ENCODE data around the gene GFI1. TPM values are rescaled to one million over a fixed set of nuclear protein-coding genes. Genes with fewer than 3 reads are reported as not detected.

The GFI1 gene
- total and polyA plus RNA-seq, 2 donors (not counting 3 experiments of a cell fraction or from before 2014, with no cell fraction given), result 0.11 to 0.22 TPM

DNA sequence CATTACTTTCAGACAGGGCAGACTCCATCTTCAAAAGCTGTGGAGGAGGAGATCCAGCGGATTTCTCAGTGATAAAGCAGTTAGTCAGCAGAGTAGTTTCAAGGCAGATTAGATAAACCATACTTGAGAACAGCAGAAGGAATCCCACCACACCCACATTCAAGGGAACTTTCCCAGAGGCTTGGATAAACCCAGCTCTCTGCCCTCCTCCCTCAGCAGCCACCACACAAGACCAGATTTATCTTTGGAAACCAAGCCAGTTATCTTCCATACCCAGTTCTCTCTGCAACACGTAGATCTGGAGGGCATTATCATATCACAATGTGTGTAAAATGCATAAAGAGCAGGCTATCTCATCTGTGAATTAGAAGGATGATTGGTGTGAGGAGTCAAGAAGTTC lies 40.2 kb downstream of the GFI1 start:
- TF ChIP-seq POLR2A (IDR thresholded peaks at IDR 0.05; ENCODE audit: low read depth, low read length) (no peak), EZH2 (IDR thresholded peaks at IDR 0.05; ENCODE audit: borderline replicate concordance, low read depth, low read length, severe bottlenecking) (no peak), POLR2AphosphoS5 (IDR thresholded peaks at IDR 0.05; ENCODE audit: insufficient read depth, low read depth, low read length) (no peak), JUN (IDR thresholded peaks at IDR 0.05; ENCODE audit: borderline replicate concordance, insufficient read depth, insufficient read length, low read depth) (no peak), MYC (IDR thresholded peaks at IDR 0.05; ENCODE audit: low read depth, low read length) (no peak), FOS (IDR thresholded peaks at IDR 0.05; ENCODE audit: borderline replicate concordance, insufficient read depth, low read length) (no peak), GATA2 (IDR thresholded peaks at IDR 0.05; ENCODE audit: insufficient read depth, insufficient read length, low read depth, low read length) (no peak)
- TF ChIP-seq, protein P1, sequence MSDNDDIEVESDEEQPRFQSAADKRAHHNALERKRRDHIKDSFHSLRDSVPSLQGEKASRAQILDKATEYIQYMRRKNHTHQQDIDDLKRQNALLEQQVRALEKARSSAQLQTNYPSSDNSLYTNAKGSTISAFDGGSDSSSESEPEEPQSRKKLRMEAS (IDR thresholded peaks at IDR 0.05; ENCODE audit: insufficient read depth, insufficient read length), result no peak
- TF ChIP-seq, protein P2, sequence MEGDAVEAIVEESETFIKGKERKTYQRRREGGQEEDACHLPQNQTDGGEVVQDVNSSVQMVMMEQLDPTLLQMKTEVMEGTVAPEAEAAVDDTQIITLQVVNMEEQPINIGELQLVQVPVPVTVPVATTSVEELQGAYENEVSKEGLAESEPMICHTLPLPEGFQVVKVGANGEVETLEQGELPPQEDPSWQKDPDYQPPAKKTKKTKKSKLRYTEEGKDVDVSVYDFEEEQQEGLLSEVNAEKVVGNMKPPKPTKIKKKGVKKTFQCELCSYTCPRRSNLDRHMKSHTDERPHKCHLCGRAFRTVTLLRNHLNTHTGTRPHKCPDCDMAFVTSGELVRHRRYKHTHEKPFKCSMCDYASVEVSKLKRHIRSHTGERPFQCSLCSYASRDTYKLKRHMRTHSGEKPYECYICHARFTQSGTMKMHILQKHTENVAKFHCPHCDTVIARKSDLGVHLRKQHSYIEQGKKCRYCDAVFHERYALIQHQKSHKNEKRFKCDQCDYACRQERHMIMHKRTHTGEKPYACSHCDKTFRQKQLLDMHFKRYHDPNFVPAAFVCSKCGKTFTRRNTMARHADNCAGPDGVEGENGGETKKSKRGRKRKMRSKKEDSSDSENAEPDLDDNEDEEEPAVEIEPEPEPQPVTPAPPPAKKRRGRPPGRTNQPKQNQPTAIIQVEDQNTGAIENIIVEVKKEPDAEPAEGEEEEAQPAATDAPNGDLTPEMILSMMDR (IDR thresholded peaks at IDR 0.05; ENCODE audit: extremely low read depth in 1 of 2, insufficient read depth in 1 of 2, low read depth in 1 of 2, low read length in 2 of 2), result no peak
- ChIA-PET CTCF (no interaction called here), POLR2A (no interaction called here)
- Histone ChIP-seq H3K4me3 (replicated peaks in 1 of 3; ENCODE audit: insufficient read depth in 1 of 3, low read depth in 1 of 3, low read length in 3 of 3) (no peak overlapping the region), H3K79me2 (ENCODE audit: control insufficient read depth, insufficient read depth, low read length) (no peaks in the 10 kb centered on the region), H3K27me3 (ENCODE audit: control insufficient read depth in 2 of 2, insufficient read depth in 2 of 2, low read length in 2 of 2) (peaks cover 0 to 5% of the 10 kb centered on the region in 2 experiments), H3K9me1 (replicated peaks; ENCODE audit: control insufficient read depth, extremely low read depth, insufficient read depth, low read length) (no peaks in the 10 kb centered on the region), H4K20me1 (replicated peaks; ENCODE audit: control insufficient read depth, extremely low read depth, insufficient read depth, low read length) (no peaks in the 10 kb centered on the region), H3K4me1 (ENCODE audit: control insufficient read depth, extremely low read depth, insufficient read depth, low read length) (peaks cover 7% of the 10 kb centered on the region), H3K27ac (ENCODE audit: insufficient read depth, low read depth, low read length) (no peak overlapping the region), H3K4me2 (ENCODE audit: insufficient read depth, low read length) (no peak overlapping the region), H3K9ac (replicated peaks; ENCODE audit: extremely low read depth, insufficient read depth, low read length) (no peak overlapping the region), H2AFZ (ENCODE audit: low read depth, low read length) (no peak overlapping the region), H3K9me3 (replicated peaks; ENCODE audit: control insufficient read depth, insufficient read depth, low read length) (no peaks in the 10 kb centered on the region), H3K36me3 (ENCODE audit: control insufficient read depth in 2 of 2, extremely low read depth in 1 of 2, insufficient read depth in 2 of 2, low read length in 2 of 2) (no peaks in the 10 kb centered on the region)
- intact Hi-C loops (cut with micrococcal nuclease) (no loop called here), dilution Hi-C loops (cut with MboI; ENCODE audit: extremely low pct_ligation_motif_present, low sequenced_read_pairs) (no loop called here)
- DNase-seq (ENCODE audit: low read depth, low spot score) (no peak), FAIRE-seq (no peak)
- no TSS peak for BruUV-seq (replicated peaks)
